GM23338 (cell line): Measurements from ENCODE around the gene CD300E. TPM values are rescaled to one million over a fixed set of nuclear protein-coding genes. Genes with fewer than 3 reads are reported as not detected.

Source experiments
- ATAC-seq: fragments of 200-7000 bp; cut with Tn5 transposase; 3 replicates; pipeline ENCODE4 v1.9.1; 2020
- DNase-seq: peaks from one replicate; pipeline ENCODE4 v3.0.0-alpha.2; 2015; ENCODE audit warnings: low spot score
- H2AFZ ChIP-seq: fragments of 200-600 bp; sonication (generic); 2 replicates; pipeline ENCODE4 v1.8.0; 2016; ENCODE audit warnings: antibody characterized with exemption, mild to moderate bottlenecking, moderate library complexity
- H3F3A ChIP-seq: fragments of 200-600 bp; sonication (generic); replicated peaks from 2 replicates; pipeline ENCODE4 v1.8.0; 2017; ENCODE audit warnings: antibody characterized with exemption, mixed run types, low read depth
- H3K27ac ChIP-seq: fragments of 200-600 bp; sonication (generic); 2 replicates; pipeline ENCODE4 v1.6.1; 2016; ENCODE audit warnings: low read depth
- H3K27me3 ChIP-seq: fragments of 200-600 bp; sonication (generic); 2 replicates; pipeline ENCODE4 v1.8.0; 2016; ENCODE audit warnings: mild to moderate bottlenecking, mixed run types, moderate library complexity; ENCODE audit not compliant: insufficient read depth
- H3K36me3 ChIP-seq: fragments of 200-600 bp; sonication (generic); 2 replicates; pipeline ENCODE4 v1.8.0; 2016; ENCODE audit warnings: mild to moderate bottlenecking; ENCODE audit not compliant: insufficient read depth
- H3K4me1 ChIP-seq: fragments of 200-600 bp; sonication (generic); 2 replicates; pipeline ENCODE4 v1.8.0; 2016; ENCODE audit warnings: mild to moderate bottlenecking, moderate library complexity; ENCODE audit not compliant: insufficient read depth
- H3K4me2 ChIP-seq: fragments of 200-600 bp; sonication (generic); 2 replicates; pipeline ENCODE4 v1.7.1; 2017; ENCODE audit warnings: mixed run types
- H3K4me3 ChIP-seq: fragments of 200-600 bp; sonication (generic); 2 replicates; pipeline ENCODE4 v1.6.1; 2016; ENCODE audit warnings: mixed run types
- H3K79me2 ChIP-seq: fragments of 200-600 bp; sonication (generic); replicated peaks from 2 replicates; pipeline ENCODE4 v1.8.0; 2017; ENCODE audit warnings: mild to moderate bottlenecking; ENCODE audit not compliant: insufficient read depth
- H3K9me2 ChIP-seq: fragments of 200-600 bp; sonication (generic); 2 replicates; pipeline ENCODE4 v1.8.0; 2017; ENCODE audit not compliant: insufficient read depth
- H4K20me1 ChIP-seq: fragments of 200-600 bp; sonication (generic); replicated peaks from 2 replicates; pipeline ENCODE4 v1.8.0; 2017; ENCODE audit warnings: mild to moderate bottlenecking; ENCODE audit not compliant: insufficient read depth
- H3K27ac Mint-ChIP-seq: 2 replicates; pipeline ENCODE4 v1.8.0; 2020; ENCODE audit warnings: inconsistent platforms, mild to moderate bottlenecking, moderate library complexity, mixed read lengths
- H3K27me3 Mint-ChIP-seq: 3 replicates; pipeline ENCODE4 v1.8.0; 2022; ENCODE audit warnings: low read depth, mild to moderate bottlenecking, moderate library complexity, mixed read lengths, inconsistent platforms; ENCODE audit not compliant: insufficient read depth, poor library complexity
- H3K36me3 Mint-ChIP-seq: 3 replicates; pipeline ENCODE4 v1.8.0; 2021; ENCODE audit warnings: low read depth, mild to moderate bottlenecking, inconsistent platforms, moderate library complexity, mixed read lengths
- H3K4me1 Mint-ChIP-seq: 3 replicates; pipeline ENCODE4 v1.8.0; 2020; ENCODE audit warnings: mild to moderate bottlenecking, inconsistent platforms, mixed read lengths
- H3K4me3 Mint-ChIP-seq: 3 replicates; pipeline ENCODE4 v1.8.0; 2021; ENCODE audit warnings: moderate library complexity, mild to moderate bottlenecking, inconsistent platforms, mixed read lengths
- H3K9me3 Mint-ChIP-seq: 3 replicates; pipeline ENCODE4 v1.8.0; 2020; ENCODE audit warnings: moderate library complexity, mild to moderate bottlenecking, inconsistent platforms, mixed read lengths
- CREB1 ChIP-seq: fragments of 250-450 bp; sonication (Bioruptor Pico); IDR thresholded peaks from 2 replicates; pipeline ENCODE4 v1.5.0; 2020; ENCODE audit warnings: low read depth, mild to moderate bottlenecking, moderate library complexity
- EZH2phosphoT487 ChIP-seq: fragments of 200-600 bp; sonication (generic); IDR thresholded peaks from one replicate; pipeline ENCODE4 v1.8.1; 2018; ENCODE audit warnings: antibody characterized with exemption; ENCODE audit not compliant: unreplicated experiment
- POLR2AphosphoS5 ChIP-seq: IDR thresholded peaks from 2 replicates; pipeline ENCODE4 v1.6.1; 2016; ENCODE audit warnings: antibody characterized with exemption, low read depth
- STAT1 ChIP-seq: IDR thresholded peaks from one replicate; pipeline ENCODE4 v1.6.1; 2016; ENCODE audit warnings: antibody characterized with exemption; ENCODE audit not compliant: unreplicated experiment
- ZNF331 ChIP-seq: fragments of 250-450 bp; sonication (Bioruptor Pico); IDR thresholded peaks from 2 replicates; pipeline ENCODE4 v1.5.0; 2020; ENCODE audit warnings: low read depth, mild to moderate bottlenecking, moderate library complexity
- polyA plus RNA-seq: library from polyadenylated mRNA; unstranded; fragments of >200 nt; fragmentation: Nextera tagmentation; extraction: Ambion mirVana; gene quantifications from 2 replicates; pipeline ENCODE4 v1.2.1, GENCODE V29; 2016
- total RNA-seq: library from RNA; depleted of rRNA; stranded (reverse); fragments of >200 nt; shearing (Covaris generic); gene quantifications from 2 replicates; pipeline ENCODE4 v1.2.3, GENCODE V29; 2014
- TF ChIP-seq, protein P1 (sequence below): fragments of 250-450 bp; sonication (Bioruptor Pico); IDR thresholded peaks from 2 replicates; pipeline ENCODE4 v1.5.0; 2020; ENCODE audit warnings: mild to moderate bottlenecking, moderate library complexity
- TF ChIP-seq, protein P2 (sequence below), 2 experiments: fragments of 200-600 bp in 1 of 2; sonication (generic) in 1 of 2; conservative IDR thresholded peaks; 2 replicates each; pipeline versions ENCODE4 v1.5.1 to v1.6.1; 2016 to 2017; ENCODE audit warnings: antibody characterized with exemption in 2 of 2, low read depth in 2 of 2, mild to moderate bottlenecking in 2 of 2, moderate library complexity in 1 of 2
- TF ChIP-seq, protein P3 (sequence below): IDR thresholded peaks from one replicate; pipeline ENCODE4 v1.6.1; 2018; ENCODE audit warnings: antibody characterized with exemption; ENCODE audit not compliant: unreplicated experiment

The CD300E gene
- total and polyA plus RNA-seq, 2 experiments from 2014 or later = not detected

DNA sequence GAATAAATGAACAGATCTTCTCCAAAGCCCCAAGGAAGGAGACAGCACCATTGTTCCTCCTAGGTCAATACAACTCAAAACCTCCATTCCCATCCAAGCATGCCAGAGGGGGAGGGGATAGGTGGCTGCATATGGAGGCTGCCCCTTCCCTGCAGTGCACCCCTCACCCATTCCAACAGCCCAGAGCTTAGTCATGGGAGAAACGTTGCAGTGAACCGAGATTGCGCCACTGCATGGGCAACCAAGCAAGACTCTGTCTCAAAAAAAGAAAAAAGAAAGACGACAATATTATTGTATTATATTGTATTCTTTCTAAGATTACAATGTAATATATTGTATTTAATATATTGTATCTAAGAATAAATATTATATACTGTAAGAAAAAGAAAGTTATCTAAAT, 36.4 kb upstream of the CD300E start (continued):
- TF ChIP-seq, protein P1, sequence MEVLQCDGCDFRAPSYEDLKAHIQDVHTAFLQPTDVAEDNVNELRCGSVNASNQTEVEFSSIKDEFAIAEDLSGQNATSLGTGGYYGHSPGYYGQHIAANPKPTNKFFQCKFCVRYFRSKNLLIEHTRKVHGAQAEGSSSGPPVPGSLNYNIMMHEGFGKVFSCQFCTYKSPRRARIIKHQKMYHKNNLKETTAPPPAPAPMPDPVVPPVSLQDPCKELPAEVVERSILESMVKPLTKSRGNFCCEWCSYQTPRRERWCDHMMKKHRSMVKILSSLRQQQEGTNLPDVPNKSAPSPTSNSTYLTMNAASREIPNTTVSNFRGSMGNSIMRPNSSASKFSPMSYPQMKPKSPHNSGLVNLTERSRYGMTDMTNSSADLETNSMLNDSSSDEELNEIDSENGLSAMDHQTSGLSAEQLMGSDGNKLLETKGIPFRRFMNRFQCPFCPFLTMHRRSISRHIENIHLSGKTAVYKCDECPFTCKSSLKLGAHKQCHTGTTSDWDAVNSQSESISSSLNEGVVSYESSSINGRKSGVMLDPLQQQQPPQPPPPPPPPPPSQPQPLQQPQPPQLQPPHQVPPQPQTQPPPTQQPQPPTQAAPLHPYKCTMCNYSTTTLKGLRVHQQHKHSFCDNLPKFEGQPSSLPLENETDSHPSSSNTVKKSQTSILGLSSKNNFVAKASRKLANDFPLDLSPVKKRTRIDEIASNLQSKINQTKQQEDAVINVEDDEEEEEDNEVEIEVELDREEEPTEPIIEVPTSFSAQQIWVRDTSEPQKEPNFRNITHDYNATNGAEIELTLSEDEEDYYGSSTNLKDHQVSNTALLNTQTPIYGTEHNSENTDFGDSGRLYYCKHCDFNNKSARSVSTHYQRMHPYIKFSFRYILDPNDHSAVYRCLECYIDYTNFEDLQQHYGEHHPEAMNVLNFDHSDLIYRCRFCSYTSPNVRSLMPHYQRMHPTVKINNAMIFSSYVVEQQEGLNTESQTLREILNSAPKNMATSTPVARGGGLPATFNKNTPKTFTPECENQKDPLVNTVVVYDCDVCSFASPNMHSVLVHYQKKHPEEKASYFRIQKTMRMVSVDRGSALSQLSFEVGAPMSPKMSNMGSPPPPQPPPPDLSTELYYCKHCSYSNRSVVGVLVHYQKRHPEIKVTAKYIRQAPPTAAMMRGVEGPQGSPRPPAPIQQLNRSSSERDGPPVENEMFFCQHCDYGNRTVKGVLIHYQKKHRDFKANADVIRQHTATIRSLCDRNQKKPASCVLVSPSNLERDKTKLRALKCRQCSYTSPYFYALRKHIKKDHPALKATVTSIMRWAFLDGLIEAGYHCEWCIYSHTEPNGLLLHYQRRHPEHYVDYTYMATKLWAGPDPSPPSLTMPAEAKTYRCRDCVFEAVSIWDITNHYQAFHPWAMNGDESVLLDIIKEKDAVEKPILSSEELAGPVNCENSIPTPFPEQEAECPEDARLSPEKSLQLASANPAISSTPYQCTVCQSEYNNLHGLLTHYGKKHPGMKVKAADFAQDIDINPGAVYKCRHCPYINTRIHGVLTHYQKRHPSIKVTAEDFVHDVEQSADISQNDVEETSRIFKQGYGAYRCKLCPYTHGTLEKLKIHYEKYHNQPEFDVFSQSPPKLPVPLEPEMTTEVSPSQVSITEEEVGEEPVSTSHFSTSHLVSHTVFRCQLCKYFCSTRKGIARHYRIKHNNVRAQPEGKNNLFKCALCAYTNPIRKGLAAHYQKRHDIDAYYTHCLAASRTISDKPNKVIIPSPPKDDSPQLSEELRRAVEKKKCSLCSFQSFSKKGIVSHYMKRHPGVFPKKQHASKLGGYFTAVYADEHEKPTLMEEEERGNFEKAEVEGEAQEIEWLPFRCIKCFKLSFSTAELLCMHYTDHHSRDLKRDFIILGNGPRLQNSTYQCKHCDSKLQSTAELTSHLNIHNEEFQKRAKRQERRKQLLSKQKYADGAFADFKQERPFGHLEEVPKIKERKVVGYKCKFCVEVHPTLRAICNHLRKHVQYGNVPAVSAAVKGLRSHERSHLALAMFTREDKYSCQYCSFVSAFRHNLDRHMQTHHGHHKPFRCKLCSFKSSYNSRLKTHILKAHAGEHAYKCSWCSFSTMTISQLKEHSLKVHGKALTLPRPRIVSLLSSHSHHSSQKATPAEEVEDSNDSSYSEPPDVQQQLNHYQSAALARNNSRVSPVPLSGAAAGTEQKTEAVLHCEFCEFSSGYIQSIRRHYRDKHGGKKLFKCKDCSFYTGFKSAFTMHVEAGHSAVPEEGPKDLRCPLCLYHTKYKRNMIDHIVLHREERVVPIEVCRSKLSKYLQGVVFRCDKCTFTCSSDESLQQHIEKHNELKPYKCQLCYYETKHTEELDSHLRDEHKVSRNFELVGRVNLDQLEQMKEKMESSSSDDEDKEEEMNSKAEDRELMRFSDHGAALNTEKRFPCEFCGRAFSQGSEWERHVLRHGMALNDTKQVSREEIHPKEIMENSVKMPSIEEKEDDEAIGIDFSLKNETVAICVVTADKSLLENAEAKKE = no peak
- TF ChIP-seq EZH2phosphoT487 = no peak

DNA sequence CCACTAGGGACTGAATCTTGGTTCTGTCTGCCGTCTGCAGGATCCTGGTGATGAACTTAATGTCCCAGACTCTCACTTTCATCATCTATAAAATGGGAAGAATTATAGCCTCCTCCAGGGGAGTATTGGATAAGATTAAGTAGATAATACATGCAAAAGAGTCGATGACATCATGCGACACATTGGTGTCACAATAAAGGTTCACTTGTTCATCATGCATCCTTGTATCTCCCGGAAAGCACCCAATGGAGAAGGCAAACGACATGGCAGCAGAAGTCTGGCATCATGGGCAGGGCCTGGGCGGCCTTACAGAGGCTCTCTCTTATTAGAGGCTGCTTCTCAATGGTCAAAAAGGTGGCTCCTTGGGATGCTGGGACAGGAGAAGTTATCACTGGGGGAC, 35.1 kb upstream of the CD300E start:
- Mint-ChIP-seq H3K27ac (no peak overlapping the region), H3K36me3 (no peaks in the 10 kb centered on the region), H3K4me1 (peaks cover 10% of the 10 kb centered on the region), H3K27me3 (peaks cover 2% of the 10 kb centered on the region), H3K4me3 (no peak overlapping the region), H3K9me3 (peaks cover 5% of the 10 kb centered on the region; the same call in 1 of the 3 replicates)
- no peak overlapping the region for H2AFZ ChIP-seq
- no peak overlapping the region for H3K27ac ChIP-seq
- no peaks in the 10 kb centered on the region for H3K36me3 ChIP-seq
- DNase-seq (no peak), ATAC-seq (no peak)
- H3K4me3 ChIP-seq = no peak overlapping the region
- H3K4me1 ChIP-seq = peaks cover 19% of the 10 kb centered on the region
- H3K27me3 ChIP-seq = no peaks in the 10 kb centered on the region
- no peaks in the 10 kb centered on the region for H4K20me1 ChIP-seq
- H3F3A ChIP-seq = no peaks in the 10 kb centered on the region
- H3K9me2 ChIP-seq = no peaks in the 10 kb centered on the region
- no peaks in the 10 kb centered on the region for H3K79me2 ChIP-seq
- no peak overlapping the region for H3K4me2 ChIP-seq
- no peak for TF ChIP-seq ZNF331 (CRISPR knock-in tag)
- no peak for TF ChIP-seq STAT1
- TF ChIP-seq, protein P2, sequence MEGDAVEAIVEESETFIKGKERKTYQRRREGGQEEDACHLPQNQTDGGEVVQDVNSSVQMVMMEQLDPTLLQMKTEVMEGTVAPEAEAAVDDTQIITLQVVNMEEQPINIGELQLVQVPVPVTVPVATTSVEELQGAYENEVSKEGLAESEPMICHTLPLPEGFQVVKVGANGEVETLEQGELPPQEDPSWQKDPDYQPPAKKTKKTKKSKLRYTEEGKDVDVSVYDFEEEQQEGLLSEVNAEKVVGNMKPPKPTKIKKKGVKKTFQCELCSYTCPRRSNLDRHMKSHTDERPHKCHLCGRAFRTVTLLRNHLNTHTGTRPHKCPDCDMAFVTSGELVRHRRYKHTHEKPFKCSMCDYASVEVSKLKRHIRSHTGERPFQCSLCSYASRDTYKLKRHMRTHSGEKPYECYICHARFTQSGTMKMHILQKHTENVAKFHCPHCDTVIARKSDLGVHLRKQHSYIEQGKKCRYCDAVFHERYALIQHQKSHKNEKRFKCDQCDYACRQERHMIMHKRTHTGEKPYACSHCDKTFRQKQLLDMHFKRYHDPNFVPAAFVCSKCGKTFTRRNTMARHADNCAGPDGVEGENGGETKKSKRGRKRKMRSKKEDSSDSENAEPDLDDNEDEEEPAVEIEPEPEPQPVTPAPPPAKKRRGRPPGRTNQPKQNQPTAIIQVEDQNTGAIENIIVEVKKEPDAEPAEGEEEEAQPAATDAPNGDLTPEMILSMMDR (conservative IDR thresholded peaks at IDR 0.05; ENCODE audit: low read depth in 2 of 2) = no peak
- TF ChIP-seq, protein P3, sequence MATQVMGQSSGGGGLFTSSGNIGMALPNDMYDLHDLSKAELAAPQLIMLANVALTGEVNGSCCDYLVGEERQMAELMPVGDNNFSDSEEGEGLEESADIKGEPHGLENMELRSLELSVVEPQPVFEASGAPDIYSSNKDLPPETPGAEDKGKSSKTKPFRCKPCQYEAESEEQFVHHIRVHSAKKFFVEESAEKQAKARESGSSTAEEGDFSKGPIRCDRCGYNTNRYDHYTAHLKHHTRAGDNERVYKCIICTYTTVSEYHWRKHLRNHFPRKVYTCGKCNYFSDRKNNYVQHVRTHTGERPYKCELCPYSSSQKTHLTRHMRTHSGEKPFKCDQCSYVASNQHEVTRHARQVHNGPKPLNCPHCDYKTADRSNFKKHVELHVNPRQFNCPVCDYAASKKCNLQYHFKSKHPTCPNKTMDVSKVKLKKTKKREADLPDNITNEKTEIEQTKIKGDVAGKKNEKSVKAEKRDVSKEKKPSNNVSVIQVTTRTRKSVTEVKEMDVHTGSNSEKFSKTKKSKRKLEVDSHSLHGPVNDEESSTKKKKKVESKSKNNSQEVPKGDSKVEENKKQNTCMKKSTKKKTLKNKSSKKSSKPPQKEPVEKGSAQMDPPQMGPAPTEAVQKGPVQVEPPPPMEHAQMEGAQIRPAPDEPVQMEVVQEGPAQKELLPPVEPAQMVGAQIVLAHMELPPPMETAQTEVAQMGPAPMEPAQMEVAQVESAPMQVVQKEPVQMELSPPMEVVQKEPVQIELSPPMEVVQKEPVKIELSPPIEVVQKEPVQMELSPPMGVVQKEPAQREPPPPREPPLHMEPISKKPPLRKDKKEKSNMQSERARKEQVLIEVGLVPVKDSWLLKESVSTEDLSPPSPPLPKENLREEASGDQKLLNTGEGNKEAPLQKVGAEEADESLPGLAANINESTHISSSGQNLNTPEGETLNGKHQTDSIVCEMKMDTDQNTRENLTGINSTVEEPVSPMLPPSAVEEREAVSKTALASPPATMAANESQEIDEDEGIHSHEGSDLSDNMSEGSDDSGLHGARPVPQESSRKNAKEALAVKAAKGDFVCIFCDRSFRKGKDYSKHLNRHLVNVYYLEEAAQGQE = no peak
- no peak for TF ChIP-seq POLR2AphosphoS5
- no peak for TF ChIP-seq CREB1 (CRISPR knock-in tag)
- no peak for TF ChIP-seq EZH2phosphoT487
